Spleen (tissue), 11 donors: ENCODE results near the gene RNF11. TPM values are rescaled to one million over a fixed set of nuclear protein-coding genes. Genes with fewer than 3 reads are reported as not detected.

Experiments
- DNase-seq: peaks from one replicate; pipeline ENCODE4 v3.0.0-alpha.2; 2020
- H3K27ac ChIP-seq, 8 donors: fragments of 200-600 bp; sonication (generic) in 7 of 8; 1 replicate in 4 of 8; 2 replicates in 4 of 8; pipeline versions ENCODE4 v1.5.0 to v1.8.0; 2016 to 2021; ENCODE audit warnings: inconsistent platforms in 4 of 8, mild to moderate bottlenecking in 4 of 8, moderate library complexity in 1 of 8
- H3K27me3 ChIP-seq, 7 donors: fragments of 200-600 bp; sonication (generic) in 6 of 7; replicated peaks in 1 of 7; 1 replicate in 4 of 7; 2 replicates in 3 of 7; pipeline versions ENCODE4 v1.5.0 to v1.8.0; 2016 to 2021; ENCODE audit warnings: inconsistent platforms in 3 of 7, mild to moderate bottlenecking in 1 of 7
- H3K36me3 ChIP-seq, 6 donors: fragments of 200-600 bp; sonication (generic) in 5 of 6; 1 replicate in 4 of 6; 2 replicates in 2 of 6; pipeline versions ENCODE4 v1.5.0 to v1.8.0; 2016 to 2021; ENCODE audit warnings: inconsistent platforms in 2 of 6
- H3K4me1 ChIP-seq, 6 donors: fragments of 200-600 bp; sonication (generic) in 5 of 6; 1 replicate in 3 of 6; 2 replicates in 3 of 6; pipeline versions ENCODE4 v1.5.0 to v1.8.0; 2016 to 2021; ENCODE audit warnings: inconsistent platforms in 3 of 6
- H3K4me3 ChIP-seq, 8 donors: fragments of 200-600 bp; sonication (generic) in 7 of 8; 1 replicate in 4 of 8; 2 replicates in 4 of 8; pipeline versions ENCODE4 v1.5.0 to v1.8.0; 2016 to 2021; ENCODE audit warnings: inconsistent platforms in 4 of 8, mild to moderate bottlenecking in 4 of 8, moderate library complexity in 2 of 8
- H3K9me3 ChIP-seq, 8 donors: fragments of 200-600 bp; sonication (generic) in 7 of 8; 1 replicate in 4 of 8; 2 replicates in 4 of 8; pipeline versions ENCODE4 v1.5.0 to v1.8.0; 2016 to 2021; ENCODE audit warnings: inconsistent platforms in 4 of 8
- CTCF ChIP-seq, 11 experiments: fragments of 200-600 bp in 7 of 11; fragments of 450-650 bp in 4 of 11; sonication (generic) in 4 of 11; IDR thresholded peaks in 8 of 11; conservative IDR thresholded peaks in 3 of 11; 1 replicate in 7 of 11; 2 replicates in 4 of 11; pipeline versions ENCODE4 v1.4.0 to v1.8.0; 2016 to 2021; ENCODE audit warnings: antibody characterized with exemption in 11 of 11, inconsistent platforms in 4 of 11, mild to moderate bottlenecking in 1 of 11
- POLR2A ChIP-seq, 3 donors: fragments of 450-650 bp; IDR thresholded peaks; one replicate each; pipeline ENCODE4 v1.5.1; 2017; ENCODE audit warnings: antibody characterized with exemption in 3 of 3, mild to moderate bottlenecking in 1 of 3
- POLR2AphosphoS5 ChIP-seq, 3 donors: sonication (generic); formaldehyde crosslinking; IDR thresholded peaks; one replicate each; pipeline ENCODE4 v1.5.1; 2017; ENCODE audit warnings: antibody characterized with exemption in 3 of 3
- WGBS, 5 donors: extraction: QIAGEN DNeasy Blood & Tissue Kit in 3 of 5; methylation state at CpG; one replicate each; pipeline versions ENCODE4 v1.1.5 to v1.1.7; 2013 to 2018; 5-methylcytosine and 5-hydroxymethylcytosine counted together
- intact Hi-C: fragments of 100-400 bp; cut with DNase I; formaldehyde crosslinking; loops from one replicate; pipeline ENCODE4 v1.15.0; 2023; ENCODE audit warnings: low total_unique reads
- polyA plus RNA-seq, 3 donors: library from polyadenylated mRNA; stranded (reverse); fragments of 200-250 nt; gene quantifications; one replicate each; pipeline ENCODE4 v1.2.1, GENCODE V29; 2013
- total RNA-seq, 7 donors: library from RNA; depleted of rRNA in 3 of 7; stranded (reverse); fragments of >200 nt in 3 of 7; fragmentation: NEBNext Ultra II Directional in 4 of 7; extraction: Animal tissue kit (Norgen Biotek cat#: 25700) in 4 of 7; gene quantifications; one replicate each; pipeline versions ENCODE4 v1.1.0 to v1.2.1, GENCODE V29; 2016 to 2021
- donor health status: healthy with polysubstance abuse.
- donor health status: DM: no; HTN: no; CAD: no; lungs with moderate emphysema.
- donor health status: DM: no; HTN: no; CAD: no.
- donor health status: Bipolar disorder and iron deficiency.
- donor health status: healthy.
- donor health status: DM: no; HTN: no; CAD: no.
- donor health status: DM: yes; HTN: yes; CAD: no.

The RNF11 gene
- total and polyA plus RNA-seq, 10 donors: 21.4 to 111 (median 70.7) TPM

GRCh38 chr1:51312718-51313117 is 76.6 kb downstream of the RNF11 start:
- no peaks in the 10 kb centered on the region for H3K9me3 ChIP-seq
- no peak overlapping the region for H3K27ac ChIP-seq
- no peak for DNase-seq
- no peak for TF ChIP-seq POLR2AphosphoS5 (IDR thresholded peaks at IDR 0.05)
- TF ChIP-seq POLR2A (IDR thresholded peaks at IDR 0.05): no peak
- no peak for TF ChIP-seq CTCF (IDR thresholded peaks at IDR 0.05 in 8 of 11, conservative IDR thresholded peaks at IDR 0.05 in 3 of 11)
- peaks cover 0 to 18% (median 3%) of the 10 kb centered on the region in 6 donors for H3K4me1 ChIP-seq
- no peaks in the 10 kb centered on the region for H3K27me3 ChIP-seq
- 60 to 93% (median 87%) methylated on average over 2 to 4 of the region's 4 CpGs for WGBS, 5 donors
- no peak overlapping the region for H3K4me3 ChIP-seq
- H3K36me3 ChIP-seq: no peaks in the 10 kb centered on the region
- intact Hi-C loops: no loop called here

GRCh38 chr1:51313268-51313852 is 77.3 kb downstream of the RNF11 start:
- Histone ChIP-seq H3K4me3 (no peak overlapping the region), H3K27me3 (no peaks in the 10 kb centered on the region), H3K27ac (no peak overlapping the region), H3K9me3 (no peaks in the 10 kb centered on the region), H3K4me1 (peaks cover 0 to 18% (median 3%) of the 10 kb centered on the region in 6 donors), H3K36me3 (no peaks in the 10 kb centered on the region)
- 87 to 98% (median 92%) methylated on average over 5 of the region's 5 CpGs for WGBS, 5 donors
- no peak for TF ChIP-seq POLR2A (IDR thresholded peaks at IDR 0.05)
- no peak for TF ChIP-seq POLR2AphosphoS5 (IDR thresholded peaks at IDR 0.05)
- no peak for TF ChIP-seq CTCF (IDR thresholded peaks at IDR 0.05 in 8 of 11, conservative IDR thresholded peaks at IDR 0.05 in 3 of 11)
- peak; percentile 34 for DNase-seq
- intact Hi-C loops: no loop called here

- Histone ChIP-seq H3K4me3 (no peak overlapping the region), H3K27me3 (no peaks in the 10 kb centered on the region), H3K27ac (no peak overlapping the region), H3K36me3 (no peaks in the 10 kb centered on the region), H3K4me1 (peaks cover 0 to 18% (median 3%) of the 10 kb centered on the region in 6 donors), H3K9me3 (no peaks in the 10 kb centered on the region)
- intact Hi-C loops: no loop called here
- TF ChIP-seq POLR2AphosphoS5 (IDR thresholded peaks at IDR 0.05) (no peak), CTCF (IDR thresholded peaks at IDR 0.05 in 8 of 11, conservative IDR thresholded peaks at IDR 0.05 in 3 of 11) (no peak), POLR2A (IDR thresholded peaks at IDR 0.05) (no peak)
- peak; percentile 50 for DNase-seq
- WGBS, 5 donors: 47 to 64% (median 55%) methylated on average over 11 to 12 of the region's 12 CpGs
Measured at GRCh38 chr1:51313961-51314777, 78.1 kb downstream of the RNF11 start.

- peak; percentile 37 for DNase-seq
- H3K27ac ChIP-seq: no peak overlapping the region
Measured at GRCh38 chr1:51314974-51315373, 78.9 kb downstream of the RNF11 start.

More at GRCh38 chr1:51314974-51315373, 78.9 kb downstream of the RNF11 start:
- Histone ChIP-seq H3K4me1 (peaks cover 0 to 18% (median 3%) of the 10 kb centered on the region in 6 donors), H3K9me3 (no peaks in the 10 kb centered on the region), H3K27me3 (no peaks in the 10 kb centered on the region), H3K4me3 (no peak overlapping the region), H3K36me3 (no peaks in the 10 kb centered on the region)
- no peak for TF ChIP-seq POLR2A (IDR thresholded peaks at IDR 0.05)
- no peak for TF ChIP-seq POLR2AphosphoS5 (IDR thresholded peaks at IDR 0.05)
- TF ChIP-seq CTCF (IDR thresholded peaks at IDR 0.05 in 8 of 11, conservative IDR thresholded peaks at IDR 0.05 in 3 of 11): no peak
- 57 to 71% (median 63%) methylated on average over 3 of the region's 3 CpGs for WGBS, 5 donors
- intact Hi-C loops: no loop called here
